Peyer's patch (tissue), 4 donors: ENCODE results near the gene NACC2. TPM values are rescaled to one million over a fixed set of nuclear protein-coding genes. Genes with fewer than 3 reads are reported as not detected.
A peak's percentile ranks its signal among the peaks of the same experiment; 100 is the strongest.

ENCODE experiments used
- DNase-seq, 3 donors: peaks; one replicate each; pipeline ENCODE4 v3.0.0-alpha.2; 2017 to 2019
- H3K27ac ChIP-seq, 4 donors: fragments of 200-600 bp; sonication (generic); one replicate each; pipeline ENCODE4 v1.5.1; 2016 to 2019
- H3K27me3 ChIP-seq, 2 donors: fragments of 200-600 bp; sonication (generic); one replicate each; pipeline ENCODE4 v1.5.1; 2019
- H3K36me3 ChIP-seq, 3 donors: fragments of 200-600 bp; sonication (generic); one replicate each; pipeline ENCODE4 v1.5.1; 2016 to 2019
- H3K4me1 ChIP-seq, 4 donors: fragments of 200-600 bp; sonication (generic); one replicate each; pipeline ENCODE4 v1.5.1; 2016 to 2019
- H3K4me3 ChIP-seq, 4 donors: fragments of 200-600 bp; sonication (generic); 1 replicate in 3 of 4; 2 replicates in 1 of 4; pipeline ENCODE4 v1.5.1; 2016 to 2019; ENCODE audit warnings: mild to moderate bottlenecking in 1 of 4
- H3K9me3 ChIP-seq, 4 donors: fragments of 200-600 bp; sonication (generic); one replicate each; pipeline ENCODE4 v1.5.1; 2016 to 2019; ENCODE audit warnings: mild to moderate bottlenecking in 1 of 4
- CTCF ChIP-seq, 6 experiments: fragments of 450-650 bp in 4 of 6; fragments of 200-600 bp in 2 of 6; sonication (generic) in 1 of 6; IDR thresholded peaks; one replicate each; pipeline ENCODE4 v1.5.1; 2017 to 2019; ENCODE audit warnings: antibody characterized with exemption in 6 of 6, mild to moderate bottlenecking in 3 of 6, moderate library complexity in 1 of 6
- POLR2A ChIP-seq, 2 donors: fragments of 450-650 bp; IDR thresholded peaks; one replicate each; pipeline ENCODE4 v1.5.1; 2017; ENCODE audit warnings: antibody characterized with exemption in 2 of 2, mild to moderate bottlenecking in 2 of 2, moderate library complexity in 2 of 2
- total RNA-seq, 4 donors: library from RNA; depleted of rRNA; stranded (reverse); fragments of >200 nt; gene quantifications; one replicate each; pipeline ENCODE4 v1.1.0, GENCODE V29; 2016

NACC2 gene
- total RNA-seq, 4 donors from 2014 or later = 8.3 to 24.3 (median 23.1) TPM

GRCh38 chr9:136090768-136091581, 4.1 kb downstream of the NACC2 start:
- Histone ChIP-seq H3K9me3 (no peaks in the 10 kb centered on the region), H3K27me3 (no peaks in the 10 kb centered on the region), H3K4me1 (peaks cover 0 to 79% (median 5%) of the 10 kb centered on the region in 4 donors), H3K4me3 (no peak overlapping the region), H3K36me3 (peaks cover 0 to 5% (median 0%) of the 10 kb centered on the region in 3 donors), H3K27ac (peak overlapping the region in 2 of 4 donors; percentile 15 to 95)
- DNase-seq = no peak
- no peak for TF ChIP-seq POLR2A (IDR thresholded peaks at IDR 0.05)
- TF ChIP-seq CTCF (IDR thresholded peaks at IDR 0.05) = no peak

GRCh38 chr9:136090056-136090735, 4.9 kb downstream of the NACC2 start:
- TF ChIP-seq CTCF (IDR thresholded peaks at IDR 0.05) = no peak
- no peak for TF ChIP-seq POLR2A (IDR thresholded peaks at IDR 0.05)
- peaks cover 0 to 82% (median 5%) of the 10 kb centered on the region in 4 donors for H3K4me1 ChIP-seq
- no peak for DNase-seq
- H3K27ac ChIP-seq = peak overlapping the region in 1 of 4 donors; percentile 95
- H3K9me3 ChIP-seq = no peaks in the 10 kb centered on the region
- H3K4me3 ChIP-seq = no peak overlapping the region
- H3K36me3 ChIP-seq = peaks cover 0 to 5% (median 0%) of the 10 kb centered on the region in 3 donors
- no peaks in the 10 kb centered on the region for H3K27me3 ChIP-seq

- no peaks in the 10 kb centered on the region for H3K27me3 ChIP-seq
- DNase-seq = no peak
- H3K9me3 ChIP-seq = no peaks in the 10 kb centered on the region
- H3K36me3 ChIP-seq = peaks cover 0 to 5% (median 0%) of the 10 kb centered on the region in 3 donors
- H3K4me1 ChIP-seq = peaks cover 0 to 83% (median 5%) of the 10 kb centered on the region in 4 donors
- peak overlapping the region in 1 of 4 donors; percentile 95 for H3K27ac ChIP-seq
- H3K4me3 ChIP-seq = no peak overlapping the region
- no peak for TF ChIP-seq POLR2A (IDR thresholded peaks at IDR 0.05)
- peak in 4 of 6 experiments; percentile 27 to 46 (median 35) for TF ChIP-seq CTCF (IDR thresholded peaks at IDR 0.05)
These were observed 5.4 kb downstream of the NACC2 start for GRCh38 chr9:136089697-136090045.

GRCh38 chr9:136088939-136089696, 6.0 kb downstream of the NACC2 start:
- H3K27me3 ChIP-seq = no peaks in the 10 kb centered on the region
- H3K4me3 ChIP-seq = no peak overlapping the region
- H3K27ac ChIP-seq = peak overlapping the region in 1 of 4 donors; percentile 58
- peaks cover 0 to 83% (median 5%) of the 10 kb centered on the region in 4 donors for H3K4me1 ChIP-seq
- TF ChIP-seq CTCF (IDR thresholded peaks at IDR 0.05) (no peak), POLR2A (IDR thresholded peaks at IDR 0.05) (no peak)
- H3K9me3 ChIP-seq = no peaks in the 10 kb centered on the region
- DNase-seq = peak in 1 of 3 donors; percentile 42
- peaks cover 0 to 5% (median 0%) of the 10 kb centered on the region in 3 donors for H3K36me3 ChIP-seq

- H3K36me3 ChIP-seq = peaks cover 0 to 5% (median 0%) of the 10 kb centered on the region in 3 donors
- H3K4me3 ChIP-seq = no peak overlapping the region
These were observed 6.6 kb downstream of the NACC2 start for GRCh38 chr9:136088481-136088938.

More at GRCh38 chr9:136088481-136088938, 6.6 kb downstream of the NACC2 start:
- no peak for TF ChIP-seq POLR2A (IDR thresholded peaks at IDR 0.05)
- TF ChIP-seq CTCF (IDR thresholded peaks at IDR 0.05) = no peak
- peak in 1 of 3 donors; percentile 34 for DNase-seq
- H3K27ac ChIP-seq = peak overlapping the region in 1 of 4 donors; percentile 58
- no peaks in the 10 kb centered on the region for H3K9me3 ChIP-seq
- peaks cover 0 to 77% (median 3%) of the 10 kb centered on the region in 4 donors for H3K4me1 ChIP-seq
- no peaks in the 10 kb centered on the region for H3K27me3 ChIP-seq
